Astrocyte (in vitro differentiated cells and primary cell): ENCODE measurements around the gene RAB17. TPM values are rescaled to one million over a fixed set of nuclear protein-coding genes. Genes with fewer than 3 reads are reported as not detected.

Experiments used
- DNase-seq: peaks from one replicate; pipeline ENCODE4 v3.0.0-alpha.2; 2010; ENCODE audit warnings: low read depth
- FAIRE-seq: peaks from 2 replicates; lab custom pipeline; 2011; peaks lifted over from hg19 to GRCh38; lab: Jason Lieb, UNC
- H2AFZ ChIP-seq: 2 replicates; pipeline ENCODE4 v1.6.0; 2012; ENCODE audit warnings: low read depth, low read length, inconsistent platforms
- H3K27ac ChIP-seq: 2 replicates; pipeline ENCODE4 v1.5.1; 2011; ENCODE audit warnings: low read depth, low read length, inconsistent platforms
- H3K27me3 ChIP-seq: 2 replicates; pipeline ENCODE4 v1.6.0; 2011; ENCODE audit warnings: low read length, inconsistent platforms; ENCODE audit not compliant: insufficient read depth
- H3K36me3 ChIP-seq: 2 replicates; pipeline ENCODE4 v1.5.1; 2011; ENCODE audit warnings: low read length, inconsistent platforms; ENCODE audit not compliant: insufficient read depth
- H3K4me1 ChIP-seq: 2 replicates; pipeline ENCODE4 v1.5.1; 2011; ENCODE audit warnings: low read length, inconsistent platforms; ENCODE audit not compliant: insufficient read depth
- H3K4me2 ChIP-seq: 2 replicates; pipeline ENCODE4 v1.6.0; 2012; ENCODE audit warnings: low read length, inconsistent platforms
- H3K4me3 ChIP-seq: 2 replicates; pipeline ENCODE4 v1.5.1; 2011; ENCODE audit warnings: low read depth, mild to moderate bottlenecking, low read length, inconsistent platforms; ENCODE audit not compliant: insufficient read depth
- H3K79me2 ChIP-seq: 2 replicates; pipeline ENCODE4 v1.6.0; 2012; ENCODE audit warnings: mild to moderate bottlenecking, low read length, inconsistent platforms; ENCODE audit not compliant: insufficient read depth
- H3K9ac ChIP-seq: 2 replicates; pipeline ENCODE4 v1.6.0; 2012; ENCODE audit warnings: mild to moderate bottlenecking, low read length, inconsistent platforms
- H3K9me3 ChIP-seq: 2 replicates; pipeline ENCODE4 v1.5.1; 2012; ENCODE audit warnings: low read depth, mild to moderate bottlenecking, low read length, inconsistent platforms; ENCODE audit not compliant: insufficient read depth
- H4K20me1 ChIP-seq: 2 replicates; pipeline ENCODE4 v1.6.0; 2012; ENCODE audit warnings: low read length, inconsistent platforms; ENCODE audit not compliant: insufficient read depth
- H3K27ac Mint-ChIP-seq: one replicate; pipeline ENCODE4 v1.8.0; 2021; ENCODE audit warnings: mild to moderate bottlenecking, mixed read lengths; ENCODE audit not compliant: unreplicated experiment
- H3K27me3 Mint-ChIP-seq: one replicate; pipeline ENCODE4 v1.8.0; 2021; ENCODE audit warnings: low read depth, mixed read lengths; ENCODE audit not compliant: unreplicated experiment
- H3K36me3 Mint-ChIP-seq: one replicate; pipeline ENCODE4 v1.8.0; 2021; ENCODE audit warnings: low read depth, mixed read lengths; ENCODE audit not compliant: unreplicated experiment
- H3K4me1 Mint-ChIP-seq: one replicate; pipeline ENCODE4 v1.8.0; 2021; ENCODE audit warnings: low read depth, mixed read lengths; ENCODE audit not compliant: unreplicated experiment
- H3K4me3 Mint-ChIP-seq: one replicate; pipeline ENCODE4 v1.8.0; 2021; ENCODE audit warnings: mild to moderate bottlenecking, moderate library complexity, mixed read lengths; ENCODE audit not compliant: unreplicated experiment
- H3K9me3 Mint-ChIP-seq: one replicate; pipeline ENCODE4 v1.8.0; 2021; ENCODE audit warnings: mild to moderate bottlenecking, mixed read lengths; ENCODE audit not compliant: unreplicated experiment
- EZH2 ChIP-seq: IDR thresholded peaks from 2 replicates; pipeline ENCODE4 v1.6.1; 2012; ENCODE audit warnings: mild to moderate bottlenecking, low read length, inconsistent platforms; ENCODE audit not compliant: insufficient read depth
- total RNA-seq: library from RNA; stranded (reverse); gene quantifications from 2 replicates; pipeline ENCODE4 v1.2.1, GENCODE V29; 2021
- TF ChIP-seq, protein P1 (sequence below): IDR thresholded peaks from 2 replicates; pipeline ENCODE4 v1.5.1; 2011; ENCODE audit warnings: low read depth, mild to moderate bottlenecking, inconsistent platforms, low read length, moderate library complexity; ENCODE audit not compliant: insufficient read depth

The RAB17 gene
- total RNA-seq, 1 donor from 2014 or later = 1.4 TPM

DNA sequence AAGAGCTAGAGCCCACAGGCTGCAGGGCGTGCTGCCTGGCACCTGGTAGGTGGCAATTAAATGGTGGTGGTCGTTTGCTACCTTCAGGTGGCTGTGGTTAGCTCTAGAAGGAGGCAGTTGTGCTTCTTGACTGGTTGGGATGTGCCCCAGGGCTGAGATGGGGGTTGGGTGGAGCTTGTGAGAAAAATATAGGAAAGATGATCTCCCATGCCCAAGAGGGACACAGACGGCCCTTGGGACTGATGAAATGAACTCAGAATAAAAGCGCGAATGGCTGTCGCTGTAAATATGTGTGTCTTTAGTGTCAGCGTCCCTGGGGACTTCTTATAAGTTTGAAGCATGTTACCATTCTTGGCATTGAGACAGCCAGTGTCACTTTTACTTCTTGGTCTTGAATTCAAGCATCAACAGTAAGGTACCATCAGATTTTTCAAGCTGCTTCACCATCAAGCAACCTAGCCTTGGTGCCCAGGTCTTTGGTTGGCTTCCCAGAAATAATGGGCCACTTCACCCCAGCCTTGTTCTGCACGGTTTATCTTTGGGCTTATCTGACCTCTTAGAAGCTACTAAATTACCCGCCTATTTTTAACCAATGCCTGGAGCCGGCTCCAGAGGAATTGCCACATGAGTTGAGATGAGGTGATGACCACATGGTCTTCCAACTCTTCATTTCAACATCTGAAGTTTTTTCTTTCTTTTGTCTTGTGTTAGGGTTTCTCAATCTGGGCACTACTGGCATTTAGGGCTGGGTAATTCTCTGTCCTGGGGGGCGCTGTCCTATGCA lies 48.7 kb upstream of the RAB17 start:
- H3K4me2 ChIP-seq = no peak overlapping the region
- H3K79me2 ChIP-seq = peaks cover 45% of the 10 kb centered on the region
- peaks cover 18% of the 10 kb centered on the region for H3K4me1 Mint-ChIP-seq

DNA sequence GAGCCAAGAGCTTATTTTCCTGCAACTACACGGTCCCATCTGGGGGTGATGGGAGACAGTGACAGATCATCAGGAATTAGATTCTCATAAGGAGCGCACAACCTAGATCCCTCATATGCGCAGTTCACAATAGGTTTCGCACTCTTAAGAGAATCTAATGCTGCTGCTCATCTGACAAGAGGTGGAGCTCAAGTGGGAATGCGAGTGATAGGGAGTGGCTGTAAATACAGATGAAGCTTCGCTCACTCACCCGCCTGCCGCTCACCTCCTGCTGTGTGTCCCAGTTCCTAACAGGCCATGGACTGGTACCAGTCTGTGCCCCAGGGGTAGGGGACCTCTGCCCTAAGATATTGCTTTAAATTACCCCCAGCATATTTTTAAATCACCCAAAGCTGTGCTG lies 47.6 kb upstream of the RAB17 start:
- no peak for TF ChIP-seq EZH2
- TF ChIP-seq, protein P1, sequence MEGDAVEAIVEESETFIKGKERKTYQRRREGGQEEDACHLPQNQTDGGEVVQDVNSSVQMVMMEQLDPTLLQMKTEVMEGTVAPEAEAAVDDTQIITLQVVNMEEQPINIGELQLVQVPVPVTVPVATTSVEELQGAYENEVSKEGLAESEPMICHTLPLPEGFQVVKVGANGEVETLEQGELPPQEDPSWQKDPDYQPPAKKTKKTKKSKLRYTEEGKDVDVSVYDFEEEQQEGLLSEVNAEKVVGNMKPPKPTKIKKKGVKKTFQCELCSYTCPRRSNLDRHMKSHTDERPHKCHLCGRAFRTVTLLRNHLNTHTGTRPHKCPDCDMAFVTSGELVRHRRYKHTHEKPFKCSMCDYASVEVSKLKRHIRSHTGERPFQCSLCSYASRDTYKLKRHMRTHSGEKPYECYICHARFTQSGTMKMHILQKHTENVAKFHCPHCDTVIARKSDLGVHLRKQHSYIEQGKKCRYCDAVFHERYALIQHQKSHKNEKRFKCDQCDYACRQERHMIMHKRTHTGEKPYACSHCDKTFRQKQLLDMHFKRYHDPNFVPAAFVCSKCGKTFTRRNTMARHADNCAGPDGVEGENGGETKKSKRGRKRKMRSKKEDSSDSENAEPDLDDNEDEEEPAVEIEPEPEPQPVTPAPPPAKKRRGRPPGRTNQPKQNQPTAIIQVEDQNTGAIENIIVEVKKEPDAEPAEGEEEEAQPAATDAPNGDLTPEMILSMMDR = no peak
- H3K4me2 ChIP-seq = no peak overlapping the region
- H4K20me1 ChIP-seq = peaks cover 43% of the 10 kb centered on the region
- no peak for FAIRE-seq
- H3K79me2 ChIP-seq = peaks cover 45% of the 10 kb centered on the region
- H3K27me3 Mint-ChIP-seq = no peaks in the 10 kb centered on the region
- no peaks in the 10 kb centered on the region for H3K9me3 ChIP-seq
- H3K4me1 Mint-ChIP-seq = peaks cover 18% of the 10 kb centered on the region
- H3K4me3 ChIP-seq = no peak overlapping the region
- H3K36me3 Mint-ChIP-seq = peaks cover 9% of the 10 kb centered on the region
- no peak for DNase-seq
- no peak overlapping the region for H2AFZ ChIP-seq
- peaks cover 4% of the 10 kb centered on the region for H3K9me3 Mint-ChIP-seq
- no peaks in the 10 kb centered on the region for H3K27me3 ChIP-seq
- H3K27ac Mint-ChIP-seq = no peak overlapping the region
- H3K9ac ChIP-seq = no peak overlapping the region
- no peaks in the 10 kb centered on the region for H3K4me1 ChIP-seq
- H3K4me3 Mint-ChIP-seq = no peak overlapping the region
- H3K27ac ChIP-seq = no peak overlapping the region
- H3K36me3 ChIP-seq = no peaks in the 10 kb centered on the region

More for the DNA sequence above, 48.7 kb upstream of the RAB17 start:
- Histone ChIP-seq H3K27ac (no peak overlapping the region), H2AFZ (no peak overlapping the region), H4K20me1 (peaks cover 48% of the 10 kb centered on the region), H3K36me3 (no peaks in the 10 kb centered on the region), H3K9ac (no peak overlapping the region), H3K4me3 (no peak overlapping the region), H3K9me3 (no peaks in the 10 kb centered on the region), H3K27me3 (no peaks in the 10 kb centered on the region), H3K4me1 (no peaks in the 10 kb centered on the region)
- no peak for TF ChIP-seq EZH2
- TF ChIP-seq, protein P1 = no peak
- Mint-ChIP-seq H3K9me3 (peaks cover 4% of the 10 kb centered on the region), H3K27ac (peak overlapping the region; percentile 50), H3K27me3 (no peaks in the 10 kb centered on the region), H3K4me3 (peak overlapping the region; percentile 60), H3K36me3 (peaks cover 7% of the 10 kb centered on the region)
- DNase-seq (no peak), FAIRE-seq (no peak)
